ENCODE measurements around the gene CD244.

DNA sequence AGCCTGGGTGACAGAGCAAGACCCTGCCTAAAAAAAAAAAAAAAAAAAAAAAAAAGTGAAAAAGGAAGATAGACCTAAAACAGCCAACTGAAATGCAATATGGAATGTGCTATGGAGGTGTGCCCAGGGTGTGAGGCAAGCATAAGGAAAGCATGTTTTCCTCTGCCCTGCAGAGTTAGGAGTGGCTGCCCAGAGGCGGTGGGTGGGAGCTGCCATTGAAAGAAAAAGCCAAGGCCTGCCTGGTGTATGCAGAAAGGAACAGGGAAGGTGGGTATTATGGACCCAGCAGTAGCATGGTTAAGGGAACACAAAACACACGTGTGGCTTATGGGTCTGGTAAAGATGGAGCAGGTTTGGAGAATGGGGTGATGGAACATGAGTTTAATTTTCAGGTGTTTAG lies 8.9 kb downstream of the CD244 start:
- no peak for TF ChIP-seq YY1 (IDR thresholded peaks at IDR 0.05; ENCODE audit: insufficient read depth, insufficient read length)
- TF ChIP-seq ZNF274 (IDR thresholded peaks at IDR 0.05; ENCODE audit: low read depth, low read length), result no peak
- no peak for TF ChIP-seq SUZ12 (IDR thresholded peaks at IDR 0.05; ENCODE audit: extremely low read depth, insufficient read depth, insufficient read length)

Measured in NT2/D1 (cell line).